HUES48 (cell line): Measurements from ENCODE around the gene SLC13A4.
"Not testable (repeated sequence)": the region's sequence is repeated elsewhere in the genome, so short reads cannot be mapped to it uniquely, and the experiment has no call there.

Experiments
- H3K27ac ChIP-seq: one replicate; pipeline ENCODE4 v1.7.0; 2013; ENCODE audit warnings: low read depth, low read length, inconsistent platforms
- H3K27me3 ChIP-seq: 2 replicates; pipeline ENCODE4 v1.6.1; 2013; ENCODE audit warnings: mild to moderate bottlenecking, low read length; ENCODE audit not compliant: control insufficient read depth, insufficient read depth
- H3K36me3 ChIP-seq: 2 replicates; pipeline ENCODE4 v1.6.1; 2013; ENCODE audit warnings: low read length; ENCODE audit not compliant: control insufficient read depth, insufficient read depth
- H3K4me1 ChIP-seq: 2 replicates; pipeline ENCODE4 v1.6.1; 2013; ENCODE audit warnings: mild to moderate bottlenecking, low read length; ENCODE audit not compliant: control insufficient read depth, insufficient read depth
- H3K4me3 ChIP-seq: 2 replicates; pipeline ENCODE4 v1.5.1; 2013; ENCODE audit warnings: mild to moderate bottlenecking, low read depth, low read length
- H3K9ac ChIP-seq: 2 replicates; pipeline ENCODE4 v1.6.1; 2013; ENCODE audit warnings: mild to moderate bottlenecking, low read depth, low read length, moderate library complexity
- H3K9me3 ChIP-seq: 2 replicates; pipeline ENCODE4 v1.6.1; 2013; ENCODE audit warnings: low read length; ENCODE audit not compliant: control insufficient read depth, insufficient read depth

The SLC13A4 gene

GRCh38 chr7:135728136-135728669 is at the start of gene SLC13A4:
TSS of gene SLC13A4 (minus strand) at chr7:135728186. CDS start at chr7:135727496, 690 bp downstream.
- Histone ChIP-seq H3K9ac (no peak within 1 kb of the TSS), H3K27ac (peak within 1 kb of the TSS; percentile 53), H3K9me3 (no peaks in the 10 kb centered on the region), H3K4me3 (peak within 1 kb of the TSS; percentile 53; the same call in 1 of the 2 replicates), H3K27me3 (no peaks in the 10 kb centered on the region), H3K36me3 (no peaks in the 10 kb centered on the region), H3K4me1 (peaks cover 7% of the 10 kb centered on the region)

GRCh38 chr7:135775915-135776314 is 47.9 kb upstream of the SLC13A4 start:
- not testable (repeated sequence) for H3K36me3 ChIP-seq, H3K4me3 ChIP-seq, H3K27ac ChIP-seq, H3K9me3 ChIP-seq, H3K27me3 ChIP-seq, H3K9ac ChIP-seq
- H3K4me1 ChIP-seq = peaks cover 17% of the 10 kb centered on the region

- Histone ChIP-seq H3K9ac (no peak overlapping the region), H3K27me3 (no peaks in the 10 kb centered on the region), H3K9me3 (peaks cover 7% of the 10 kb centered on the region), H3K4me1 (peaks cover 17% of the 10 kb centered on the region), H3K27ac (no peak overlapping the region), H3K4me3 (no peak overlapping the region), H3K36me3 (no peaks in the 10 kb centered on the region)
Measured at GRCh38 chr7:135775230-135775629, 47.2 kb upstream of the SLC13A4 start.

GRCh38 chr7:135774284-135774683 is 46.3 kb upstream of the SLC13A4 start:
- Histone ChIP-seq H3K4me3 (no peak overlapping the region), H3K27me3 (no peaks in the 10 kb centered on the region), H3K27ac (peak overlapping the region; percentile 57), H3K9me3 (peaks cover 7% of the 10 kb centered on the region), H3K36me3 (no peaks in the 10 kb centered on the region), H3K9ac (no peak overlapping the region), H3K4me1 (peaks cover 17% of the 10 kb centered on the region)

- peak overlapping the region; percentile 57 for H3K27ac ChIP-seq
Measured at GRCh38 chr7:135773464-135773863, 45.5 kb upstream of the SLC13A4 start.

GRCh38 chr7:135772639-135773222 is 44.7 kb upstream of the SLC13A4 start:
- Histone ChIP-seq H3K4me3 (no peak overlapping the region), H3K9ac (no peak overlapping the region), H3K9me3 (peaks cover 1% of the 10 kb centered on the region; the same call in 1 of the 2 replicates), H3K27me3 (no peaks in the 10 kb centered on the region), H3K27ac (peak overlapping the region; percentile 57), H3K36me3 (no peaks in the 10 kb centered on the region), H3K4me1 (peaks cover 17% of the 10 kb centered on the region)

More at GRCh38 chr7:135773464-135773863, 45.5 kb upstream of the SLC13A4 start:
- Histone ChIP-seq H3K9ac (no peak overlapping the region), H3K4me1 (peaks cover 17% of the 10 kb centered on the region), H3K36me3 (no peaks in the 10 kb centered on the region), H3K27me3 (no peaks in the 10 kb centered on the region), H3K4me3 (no peak overlapping the region), H3K9me3 (peaks cover 7% of the 10 kb centered on the region)

GRCh38 chr7:135771961-135772638 is 44.1 kb upstream of the SLC13A4 start:
- peak overlapping the region; percentile 1 for H3K27ac ChIP-seq
- H3K9ac ChIP-seq = no peak overlapping the region

GRCh38 chr7:135771051-135771450 is 43.1 kb upstream of the SLC13A4 start:
- Histone ChIP-seq H3K4me1 (peaks cover 17% of the 10 kb centered on the region), H3K9me3 (no peaks in the 10 kb centered on the region), H3K9ac (no peak overlapping the region), H3K27me3 (no peaks in the 10 kb centered on the region), H3K27ac (no peak overlapping the region), H3K36me3 (no peaks in the 10 kb centered on the region), H3K4me3 (no peak overlapping the region)

More at GRCh38 chr7:135771961-135772638, 44.1 kb upstream of the SLC13A4 start:
- Histone ChIP-seq H3K36me3 (no peaks in the 10 kb centered on the region), H3K4me1 (peaks cover 17% of the 10 kb centered on the region), H3K9me3 (no peaks in the 10 kb centered on the region), H3K4me3 (no peak overlapping the region), H3K27me3 (no peaks in the 10 kb centered on the region)

GRCh38 chr7:135770139-135770710 is 42.2 kb upstream of the SLC13A4 start:
- H3K36me3 ChIP-seq = no peaks in the 10 kb centered on the region
- H3K4me1 ChIP-seq = peaks cover 17% of the 10 kb centered on the region
- no peaks in the 10 kb centered on the region for H3K9me3 ChIP-seq
- no peaks in the 10 kb centered on the region for H3K27me3 ChIP-seq
- no peak overlapping the region for H3K9ac ChIP-seq
- H3K27ac ChIP-seq = no peak overlapping the region
- H3K4me3 ChIP-seq = no peak overlapping the region

GRCh38 chr7:135769005-135769802 is 41.2 kb upstream of the SLC13A4 start:
- H3K9me3 ChIP-seq = no peaks in the 10 kb centered on the region

More at GRCh38 chr7:135769005-135769802, 41.2 kb upstream of the SLC13A4 start:
- H3K27me3 ChIP-seq = no peaks in the 10 kb centered on the region
- H3K4me3 ChIP-seq = no peak overlapping the region
- no peak overlapping the region for H3K27ac ChIP-seq
- H3K9ac ChIP-seq = no peak overlapping the region
- H3K4me1 ChIP-seq = peaks cover 14% of the 10 kb centered on the region
- H3K36me3 ChIP-seq = no peaks in the 10 kb centered on the region
